Ishikawa (cell line): ENCODE results near the gene FUT4.

Experiments
- EP300 ChIP-seq: IDR thresholded peaks from 2 replicates; pipeline ENCODE4 v1.6.1; 2012; ENCODE audit warnings: borderline replicate concordance
- YY1 ChIP-seq: IDR thresholded peaks from 2 replicates; pipeline ENCODE4 v1.6.1; 2012; ENCODE audit warnings: low read depth

GRCh38 chr11:94533206-94533605 lies 10.5 kb upstream of the FUT4 start:
- no peak for TF ChIP-seq EP300
- TF ChIP-seq YY1: no peak
